Keratinocyte (primary cell): ENCODE data around the gene ZNF627. TPM values are rescaled to one million over a fixed set of nuclear protein-coding genes. Genes with fewer than 3 reads are reported as not detected.
A peak's percentile ranks its signal among the peaks of the same experiment; 100 is the strongest.

Experiments
- DNase-seq: peaks from one replicate; pipeline ENCODE4 v3.0.0-alpha.2; 2011; ENCODE audit warnings: low read depth, missing footprints, low spot score
- FAIRE-seq: peaks from 2 replicates; lab custom pipeline; 2011; peaks lifted over from hg19 to GRCh38; lab: Jason Lieb, UNC
- H2AFZ ChIP-seq: 2 replicates; pipeline ENCODE4 v1.6.0; 2012; ENCODE audit warnings: low read length, control low read depth, inconsistent platforms; ENCODE audit not compliant: control insufficient read depth
- H3K27ac ChIP-seq: 2 replicates; pipeline ENCODE4 v1.5.1; 2011; ENCODE audit warnings: low read length; ENCODE audit not compliant: control insufficient read depth, insufficient read depth
- H3K27me3 ChIP-seq: 3 replicates; pipeline ENCODE4 v1.6.0; 2011; ENCODE audit warnings: low read length; ENCODE audit not compliant: control insufficient read depth, insufficient read depth; ENCODE audit errors: extremely low read depth
- H3K36me3 ChIP-seq, 2 experiments: 2 replicates in 1 of 2; 3 replicates in 1 of 2; pipeline ENCODE4 v1.5.1; 2011; ENCODE audit warnings: low read length in 2 of 2, mild to moderate bottlenecking in 1 of 2; ENCODE audit not compliant: control insufficient read depth in 2 of 2, insufficient read depth in 2 of 2; ENCODE audit errors: extremely low read depth in 1 of 2
- H3K4me1 ChIP-seq: 3 replicates; pipeline ENCODE4 v1.5.1; 2011; ENCODE audit warnings: low read length; ENCODE audit not compliant: control insufficient read depth, insufficient read depth; ENCODE audit errors: extremely low read depth
- H3K4me2 ChIP-seq: 3 replicates; pipeline ENCODE4 v1.6.0; 2011; ENCODE audit warnings: low read depth, low read length; ENCODE audit not compliant: control insufficient read depth, insufficient read depth; ENCODE audit errors: extremely low read depth
- H3K4me3 ChIP-seq, 3 experiments: fragments of 200-600 bp in 1 of 3; sonication (generic) in 1 of 3; 2 replicates in 2 of 3; 3 replicates in 1 of 3; pipeline ENCODE4 v1.5.1; 2011 to 2016; ENCODE audit warnings: low read length in 3 of 3, mild to moderate bottlenecking in 3 of 3, control low read depth in 2 of 3, inconsistent platforms in 1 of 3, low read depth in 1 of 3, mixed read lengths in 1 of 3, mixed run types in 1 of 3, moderate library complexity in 1 of 3; ENCODE audit not compliant: control insufficient read depth in 2 of 3, insufficient read depth in 2 of 3; ENCODE audit errors: extremely low read depth in 1 of 3
- H3K79me2 ChIP-seq: 2 replicates; pipeline ENCODE4 v1.6.0; 2012; ENCODE audit warnings: low read length; ENCODE audit not compliant: control insufficient read depth, insufficient read depth
- H3K9ac ChIP-seq: 3 replicates; pipeline ENCODE4 v1.6.0; 2011; ENCODE audit warnings: low read length; ENCODE audit not compliant: control insufficient read depth, insufficient read depth; ENCODE audit errors: extremely low read depth
- H3K9me1 ChIP-seq: 3 replicates; pipeline ENCODE4 v1.6.0; 2011; ENCODE audit warnings: low read length; ENCODE audit not compliant: control insufficient read depth, insufficient read depth; ENCODE audit errors: extremely low read depth
- H3K9me3 ChIP-seq: 2 replicates; pipeline ENCODE4 v1.5.1; 2012; ENCODE audit warnings: low read depth, low read length; ENCODE audit not compliant: control insufficient read depth
- H4K20me1 ChIP-seq: 3 replicates; pipeline ENCODE4 v1.6.0; 2011; ENCODE audit warnings: low read length; ENCODE audit not compliant: control insufficient read depth, insufficient read depth; ENCODE audit errors: extremely low read depth
- EZH2 ChIP-seq: IDR thresholded peaks from one replicate; pipeline ENCODE4 v1.6.1; 2012; ENCODE audit warnings: inconsistent platforms, mild to moderate bottlenecking, low read length, moderate library complexity
- dilution Hi-C: fragments of 300-500 bp; cut with MboI; formaldehyde crosslinking; loops from one replicate; pipeline ENCODE4 v1.7.0; 2020; ENCODE audit warnings: low sequenced_read_pairs; ENCODE audit not compliant: extremely low pct_ligation_motif_present
- polyA plus RNA-seq, 5 experiments: library from polyadenylated mRNA; depleted of rRNA in 3 of 5; stranded (reverse) in 3 of 5; stranded (forward) in 1 of 5; unstranded in 1 of 5; fragments of >200 nt; gene quantifications; 1 replicate in 1 of 5; 2 replicates in 3 of 5; 3 replicates in 1 of 5; pipeline versions ENCODE4 v1.2.1 to v1.2.3, GENCODE V29; 2011 to 2012; ENCODE audit warnings: missing spikeins in 2 of 5, low read depth in 1 of 5, low replicate concordance in 1 of 5
- TF ChIP-seq, protein P1 (sequence below), 3 experiments: IDR thresholded peaks in 1 of 3; conservative IDR thresholded peaks in 1 of 3; optimal IDR thresholded peaks in 1 of 3; 2 replicates in 2 of 3; 3 replicates in 1 of 3; pipeline versions ENCODE3 to v1.5.1; 2011; ENCODE audit warnings: low read length in 3 of 3, mild to moderate bottlenecking in 3 of 3, moderate library complexity in 2 of 3, control low read depth in 1 of 3, inconsistent platforms in 1 of 3; ENCODE audit not compliant: insufficient read depth in 2 of 3; ENCODE audit errors: extremely low read depth in 1 of 3

The ZNF627 gene
- polyA plus RNA-seq, 1 donor (not counting 4 experiments of a cell fraction or from before 2014, with no cell fraction given): 8.5 TPM

DNA sequence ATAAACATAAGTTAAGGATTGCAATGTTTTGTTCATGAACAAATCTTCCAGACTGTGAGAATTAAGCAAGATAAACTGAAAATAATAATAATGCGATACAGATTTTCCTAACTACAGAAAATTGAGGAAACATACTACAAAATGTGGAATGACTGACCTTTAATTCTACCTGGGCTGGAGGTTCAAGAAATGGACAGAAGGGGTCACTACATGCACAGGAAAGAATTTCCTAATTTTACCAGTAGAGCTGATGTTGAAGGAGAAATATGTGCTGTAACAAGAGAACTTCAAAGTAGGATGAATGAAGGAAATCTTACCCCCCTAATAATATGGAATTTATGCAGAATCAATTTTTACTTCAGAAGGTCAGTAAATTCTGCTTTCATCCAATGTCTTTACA, 62.3 kb downstream of the ZNF627 start:
- dilution Hi-C loops: no loop called here

DNA sequence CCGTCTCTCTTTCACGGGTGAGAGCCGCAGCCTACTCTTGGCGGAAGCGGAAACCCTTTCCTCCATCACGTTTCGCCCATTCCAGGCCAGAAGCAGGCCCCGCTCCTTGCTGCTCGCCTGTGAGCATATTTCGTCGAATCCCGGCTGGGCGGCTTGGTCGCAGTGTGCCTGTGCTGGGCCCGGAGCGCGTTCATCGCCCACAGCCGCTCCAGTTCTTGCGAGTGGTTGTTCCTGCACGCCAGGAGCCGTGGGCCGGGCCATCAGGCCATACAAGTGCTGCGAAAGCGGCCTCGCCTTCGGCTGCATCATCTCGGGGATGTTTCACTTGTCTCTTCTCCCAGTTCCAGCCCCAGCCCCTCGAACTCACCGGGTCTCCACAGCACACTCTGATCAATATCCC, 65.0 kb downstream of the ZNF627 start:
- Histone ChIP-seq H3K9ac (no peak overlapping the region), H3K4me1 (no peaks in the 10 kb centered on the region), H3K36me3 (no peaks in the 10 kb centered on the region), H3K9me3 (no peaks in the 10 kb centered on the region), H3K4me3 (no peak overlapping the region), H3K4me2 (no peak overlapping the region), H2AFZ (no peak overlapping the region), H3K27me3 (no peaks in the 10 kb centered on the region), H3K9me1 (no peaks in the 10 kb centered on the region), H4K20me1 (no peaks in the 10 kb centered on the region), H3K79me2 (no peaks in the 10 kb centered on the region), H3K27ac (no peak overlapping the region)
- TF ChIP-seq, protein P1, sequence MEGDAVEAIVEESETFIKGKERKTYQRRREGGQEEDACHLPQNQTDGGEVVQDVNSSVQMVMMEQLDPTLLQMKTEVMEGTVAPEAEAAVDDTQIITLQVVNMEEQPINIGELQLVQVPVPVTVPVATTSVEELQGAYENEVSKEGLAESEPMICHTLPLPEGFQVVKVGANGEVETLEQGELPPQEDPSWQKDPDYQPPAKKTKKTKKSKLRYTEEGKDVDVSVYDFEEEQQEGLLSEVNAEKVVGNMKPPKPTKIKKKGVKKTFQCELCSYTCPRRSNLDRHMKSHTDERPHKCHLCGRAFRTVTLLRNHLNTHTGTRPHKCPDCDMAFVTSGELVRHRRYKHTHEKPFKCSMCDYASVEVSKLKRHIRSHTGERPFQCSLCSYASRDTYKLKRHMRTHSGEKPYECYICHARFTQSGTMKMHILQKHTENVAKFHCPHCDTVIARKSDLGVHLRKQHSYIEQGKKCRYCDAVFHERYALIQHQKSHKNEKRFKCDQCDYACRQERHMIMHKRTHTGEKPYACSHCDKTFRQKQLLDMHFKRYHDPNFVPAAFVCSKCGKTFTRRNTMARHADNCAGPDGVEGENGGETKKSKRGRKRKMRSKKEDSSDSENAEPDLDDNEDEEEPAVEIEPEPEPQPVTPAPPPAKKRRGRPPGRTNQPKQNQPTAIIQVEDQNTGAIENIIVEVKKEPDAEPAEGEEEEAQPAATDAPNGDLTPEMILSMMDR (optimal IDR thresholded peaks at IDR 0.05 in 1 of 3, IDR thresholded peaks at IDR 0.05 in 1 of 3, conservative IDR thresholded peaks at IDR 0.05 in 1 of 3; ENCODE audit: extremely low read depth in 1 of 3, insufficient read depth in 2 of 3, low read length in 3 of 3): no peak
- TF ChIP-seq EZH2: no peak
- dilution Hi-C loops: no loop called here
- DNase-seq (no peak), FAIRE-seq (no peak)

More for the DNA sequence above, 62.3 kb downstream of the ZNF627 start:
- H3K27me3 ChIP-seq: no peaks in the 10 kb centered on the region
- no peak overlapping the region for H3K27ac ChIP-seq
- FAIRE-seq (no peak), DNase-seq (no peak)
- H3K4me2 ChIP-seq: no peak overlapping the region
- H3K9me1 ChIP-seq: no peaks in the 10 kb centered on the region
- H3K9me3 ChIP-seq: no peaks in the 10 kb centered on the region
- H3K79me2 ChIP-seq: no peaks in the 10 kb centered on the region
- TF ChIP-seq EZH2: no peak
- TF ChIP-seq, protein P1 (optimal IDR thresholded peaks at IDR 0.05 in 1 of 3, IDR thresholded peaks at IDR 0.05 in 1 of 3, conservative IDR thresholded peaks at IDR 0.05 in 1 of 3; ENCODE audit: extremely low read depth in 1 of 3, insufficient read depth in 2 of 3, low read length in 3 of 3): peak in 1 of 3 experiments; percentile 22
- no peak overlapping the region for H3K4me3 ChIP-seq
- H3K36me3 ChIP-seq: no peaks in the 10 kb centered on the region
- no peaks in the 10 kb centered on the region for H4K20me1 ChIP-seq
- H3K4me1 ChIP-seq: no peaks in the 10 kb centered on the region
- no peak overlapping the region for H2AFZ ChIP-seq
- H3K9ac ChIP-seq: no peak overlapping the region
